Stimulated activated naive CD4-positive, alpha-beta T cell treated with Interleukin-2 at 50 U/mL for 16 hours (primary cell): Measurements from ENCODE around the gene XKR3.
"Not testable (repeated sequence)": the region's sequence is repeated elsewhere in the genome, so short reads cannot be mapped to it uniquely, and the experiment has no call there.

Source experiments
- DNase-seq: peaks from one replicate; lab custom pipeline; 2025; lab: John Stamatoyannopoulos, UW

XKR3 gene

GRCh38 chr22:16804882-16805281 lies 20.3 kb downstream of the XKR3 start:
- no peak for DNase-seq

DNA sequence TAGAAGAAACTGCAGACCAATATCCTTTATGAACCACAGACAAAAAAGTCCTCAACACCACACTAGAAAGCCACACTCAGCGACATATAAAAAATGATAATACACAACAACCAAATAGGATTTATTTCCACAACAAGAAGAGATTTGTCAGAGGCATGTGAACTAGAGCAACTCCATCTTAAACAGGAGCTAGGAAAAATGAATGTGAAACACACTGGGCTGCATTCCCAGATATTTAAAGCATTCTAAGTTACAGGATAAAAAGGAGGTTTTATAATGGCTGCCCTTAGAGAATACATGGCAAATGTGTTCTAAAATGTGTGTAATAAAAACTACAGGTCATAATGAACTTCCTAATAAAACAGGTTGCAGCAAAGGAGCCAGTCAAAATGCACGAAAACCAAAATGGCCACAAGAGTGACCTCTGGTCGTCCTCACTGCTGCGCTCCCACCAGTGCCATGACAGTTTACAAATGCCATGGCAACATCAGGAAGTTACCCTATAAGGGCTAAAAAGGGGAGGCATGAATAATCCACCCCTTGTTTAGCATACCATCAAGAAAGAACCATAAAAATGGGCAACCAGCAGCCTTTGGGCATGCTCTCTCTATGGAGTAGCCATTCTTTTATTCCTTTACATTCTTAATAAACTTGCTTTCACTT lies 21.8 kb downstream of the XKR3 start:
- no peak for DNase-seq

DNA sequence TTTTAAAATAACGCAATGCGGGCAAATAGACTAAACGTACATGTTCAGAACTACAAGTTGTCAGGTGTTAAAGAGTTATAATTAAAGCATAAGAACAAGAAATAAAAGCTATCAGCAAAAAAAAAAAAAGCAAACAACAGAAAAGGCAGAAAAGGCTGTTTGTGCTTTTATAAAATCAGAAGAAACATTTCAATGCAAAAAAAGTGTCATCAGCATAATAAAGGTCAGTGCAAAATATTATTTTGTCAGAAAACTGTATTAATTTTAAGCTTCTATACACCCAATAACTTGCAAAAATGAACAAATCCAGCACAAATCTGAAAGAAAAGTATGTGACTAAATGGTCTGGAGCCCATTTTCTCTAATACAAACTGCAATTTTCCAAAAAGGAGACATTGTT lies 23.6 kb downstream of the XKR3 start:
- no peak for DNase-seq

- no peak for DNase-seq
Measured at GRCh38 chr22:16801088-16801487, 24.1 kb downstream of the XKR3 start.

DNA sequence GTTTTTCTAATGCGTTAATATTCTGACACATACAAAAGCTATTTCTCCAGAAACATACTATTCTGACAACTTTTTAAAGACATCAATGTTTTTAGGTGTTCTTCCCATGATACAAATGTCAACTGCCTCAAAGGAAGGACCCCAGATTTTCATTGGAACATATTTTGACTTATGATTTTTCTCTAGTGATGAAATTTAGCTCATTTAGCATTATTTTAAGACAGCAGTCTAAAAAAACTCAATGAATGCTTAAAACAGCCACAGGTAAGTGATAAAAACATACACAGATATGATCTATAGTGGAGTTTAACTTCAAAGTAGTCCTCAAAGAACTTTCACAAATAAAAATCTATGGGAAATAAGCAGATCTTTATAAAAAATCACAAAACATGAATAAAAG lies 24.9 kb downstream of the XKR3 start:
- no peak for DNase-seq

- not testable (repeated sequence) for DNase-seq
Measured at GRCh38 chr22:16795504-16795903, 29.7 kb downstream of the XKR3 start.

- DNase-seq: no peak
Measured at GRCh38 chr22:16793831-16794230, 31.4 kb downstream of the XKR3 start.

GRCh38 chr22:16789860-16790493 lies 35.2 kb downstream of the XKR3 start:
- DNase-seq: no peak

GRCh38 chr22:16783930-16784354 lies 41.3 kb downstream of the XKR3 start:
- DNase-seq: no peak

GRCh38 chr22:16783453-16783852 lies 41.8 kb downstream of the XKR3 start:
- DNase-seq: no peak

DNA sequence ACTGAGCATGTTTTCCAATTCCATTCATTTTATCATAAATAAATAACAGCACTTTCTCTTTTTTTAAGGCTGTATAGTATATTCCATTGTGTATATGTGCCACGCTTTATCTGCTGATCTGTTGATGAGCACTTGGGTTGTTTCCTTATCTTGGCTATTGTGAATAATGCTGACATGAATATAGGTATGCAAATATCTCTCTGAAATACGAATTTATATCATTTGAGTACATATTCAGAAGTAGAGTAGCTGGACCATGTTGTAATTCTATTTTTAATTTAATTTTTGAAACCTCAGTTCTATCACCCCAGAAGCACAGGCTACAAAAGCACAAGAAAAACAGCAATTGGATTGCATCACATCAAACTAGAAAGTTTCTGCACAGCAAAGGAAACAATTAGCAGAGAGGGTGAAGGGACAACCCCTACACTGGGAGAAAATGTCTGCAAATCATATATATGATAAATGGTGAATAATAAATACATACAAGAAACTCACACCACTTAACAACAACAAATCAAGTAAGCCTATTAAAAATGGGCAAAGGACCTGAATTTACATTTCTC lies 43.4 kb downstream of the XKR3 start:
- no peak for DNase-seq

GRCh38 chr22:16781074-16781763 lies 44.0 kb downstream of the XKR3 start:
- DNase-seq: no peak

DNA sequence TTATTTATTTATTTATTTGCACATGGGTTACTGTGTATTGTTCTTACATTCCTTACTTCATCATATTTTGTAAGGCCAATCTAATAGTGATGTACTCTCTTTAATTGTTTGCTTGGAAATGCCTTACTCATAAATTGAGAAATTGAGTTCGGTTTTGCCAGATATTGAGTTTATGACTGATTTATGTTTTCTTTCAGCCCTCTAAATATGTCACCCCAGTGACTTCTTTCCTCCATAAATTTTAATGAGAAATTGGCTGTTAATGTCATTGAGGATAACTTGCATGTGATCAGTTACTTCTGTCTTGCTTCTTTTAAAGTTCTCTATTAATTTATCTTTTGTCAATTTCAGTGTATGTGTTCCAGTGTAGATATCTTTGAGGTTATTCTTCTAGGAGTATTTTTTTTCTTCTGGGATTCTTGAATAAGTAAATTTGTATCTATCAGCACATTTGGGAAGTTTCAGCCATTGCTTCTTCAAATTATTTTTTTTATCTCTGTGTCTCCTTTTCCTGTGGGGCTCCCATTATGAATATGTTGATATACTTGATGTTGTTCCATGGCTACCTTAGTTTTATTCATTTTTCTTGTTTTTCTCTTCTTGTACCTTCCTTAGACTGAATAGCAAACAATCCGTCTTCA lies 47.8 kb downstream of the XKR3 start:
- DNase-seq: no peak

GRCh38 chr22:16776080-16776479 lies 49.1 kb downstream of the XKR3 start:
- DNase-seq: no peak

DNA sequence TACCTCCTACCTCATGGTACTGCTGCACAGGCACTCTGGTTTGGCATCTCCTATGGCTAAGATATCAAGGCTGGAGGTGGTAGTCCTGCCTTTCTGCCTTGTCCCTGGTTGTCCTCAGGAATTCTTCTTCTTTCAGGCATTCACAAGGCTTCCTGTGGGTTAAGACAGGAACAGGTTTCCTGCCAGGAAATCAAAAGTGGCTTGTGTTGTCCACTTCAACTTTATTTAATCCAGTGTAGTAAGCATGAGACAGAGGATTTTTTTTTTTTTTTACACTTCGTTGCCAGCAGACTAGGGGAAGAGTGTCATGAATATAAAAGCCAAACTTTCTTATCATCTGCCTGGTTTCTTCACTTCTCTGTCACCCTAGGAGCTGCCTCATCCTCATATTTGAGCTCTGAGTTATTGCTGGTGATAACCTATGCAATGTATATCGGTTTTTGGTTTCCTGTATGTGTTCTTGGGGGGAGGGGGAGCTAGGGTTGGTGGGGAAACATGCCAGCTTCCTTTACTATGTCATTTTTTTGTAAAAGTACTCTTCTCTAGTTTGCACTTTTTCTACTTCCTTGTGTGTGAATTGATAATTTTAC lies 50.2 kb downstream of the XKR3 start:
- no peak for DNase-seq

GRCh38 chr22:16771569-16771968 lies 53.6 kb downstream of the XKR3 start:
- DNase-seq: not testable (repeated sequence)

DNA sequence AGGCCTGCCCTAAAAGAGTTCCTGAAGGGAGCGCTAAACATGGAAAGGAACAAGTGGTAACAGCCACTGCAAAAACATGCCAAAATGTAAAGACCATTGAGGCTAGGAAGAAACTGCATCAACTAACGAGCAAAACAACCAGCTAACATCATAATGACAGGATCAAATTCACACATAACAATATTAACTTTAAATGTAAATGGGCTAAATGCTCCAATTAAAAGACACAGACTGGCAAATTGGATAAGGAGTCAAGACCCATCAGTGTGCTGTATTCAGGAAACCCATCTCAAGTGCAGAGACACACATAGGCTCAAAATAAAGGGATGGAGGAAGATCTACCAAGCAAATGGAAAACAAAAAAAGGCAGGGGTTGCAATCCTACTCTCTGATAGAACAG lies 57.3 kb downstream of the XKR3 start:
- not testable (repeated sequence) for DNase-seq

DNA sequence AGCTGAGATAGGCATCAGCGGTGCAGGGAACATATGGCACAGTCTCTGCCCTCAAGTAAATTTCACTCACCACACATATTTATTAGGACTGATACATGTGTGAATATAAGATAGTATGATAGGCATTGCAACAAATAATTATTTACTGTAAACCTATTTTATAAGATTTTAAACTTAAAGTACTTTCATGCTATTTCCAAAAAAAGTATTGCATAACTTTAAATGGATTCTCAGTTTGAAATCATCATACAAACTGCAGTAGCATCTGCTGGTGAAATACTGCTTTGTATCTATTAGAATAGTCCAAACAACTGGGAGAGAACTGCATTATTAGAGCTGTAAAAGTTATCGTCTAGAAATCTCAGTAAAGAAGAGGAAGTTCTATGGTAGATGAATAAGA lies 63.0 kb downstream of the XKR3 start:
- not testable (repeated sequence) for DNase-seq

DNA sequence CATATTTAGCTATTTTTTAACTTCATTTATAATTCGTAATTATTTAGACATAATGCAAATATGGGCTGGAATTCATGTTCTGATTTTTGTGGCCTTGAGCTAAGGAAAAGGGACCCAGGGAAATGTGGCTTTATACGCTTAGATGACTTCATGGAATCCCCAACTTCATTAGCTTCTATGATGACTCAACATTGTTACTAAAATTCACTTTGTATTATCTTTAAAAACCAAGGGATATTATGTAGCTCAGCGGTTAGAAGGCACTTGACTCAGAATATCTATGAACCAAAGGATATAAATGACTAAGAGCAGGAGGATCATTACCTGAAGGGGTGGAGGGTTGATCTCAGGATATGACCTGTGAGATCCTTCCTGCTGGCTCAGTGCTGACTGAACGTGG lies 64.8 kb downstream of the XKR3 start:
- DNase-seq: not testable (repeated sequence)

GRCh38 chr22:16749282-16749681 lies 75.9 kb downstream of the XKR3 start:
- not testable (repeated sequence) for DNase-seq

DNA sequence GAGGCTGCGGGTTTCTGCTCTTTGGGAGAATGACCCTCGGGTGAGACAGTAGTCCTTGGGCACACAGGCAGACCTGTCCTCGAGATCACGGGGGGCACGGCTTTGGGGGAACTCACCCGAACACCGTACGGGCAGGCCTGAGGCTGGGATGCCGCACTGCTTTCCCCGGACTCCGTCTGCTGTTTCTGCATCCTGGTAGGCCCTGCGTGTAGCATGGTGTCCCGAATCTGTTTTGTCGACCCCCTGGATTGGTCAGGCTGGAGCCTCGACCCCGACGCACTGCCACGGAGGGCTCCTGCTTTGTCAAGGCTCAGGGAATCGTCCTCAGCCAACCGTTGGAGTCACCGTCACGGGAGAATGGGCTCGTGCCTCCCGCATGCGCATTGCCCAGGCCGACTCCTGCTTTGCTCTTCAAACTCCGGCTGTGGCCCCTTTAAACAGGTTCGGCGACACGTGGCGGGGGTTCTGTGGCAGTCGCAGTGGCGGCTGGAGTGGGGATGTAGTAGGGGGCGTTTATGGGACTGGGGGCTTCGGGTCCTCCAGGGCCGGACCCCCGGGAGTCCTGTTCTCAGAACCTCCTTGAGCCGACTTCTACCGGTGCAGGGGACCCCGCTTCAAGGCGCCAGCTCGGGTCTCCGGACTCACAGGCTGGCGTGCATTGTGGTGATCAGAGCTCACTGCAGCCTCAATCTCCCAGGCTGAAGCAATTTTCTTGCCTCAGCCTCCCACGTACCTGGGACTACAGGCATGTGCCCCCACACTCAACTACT lies 76.9 kb downstream of the XKR3 start:
- DNase-seq: not testable (repeated sequence)
